DND-41 (cell line): ENCODE measurements around the gene HOXA5.

Experiments
- ATAC-seq: fragments of 200-7000 bp; cut with Tn5 transposase; 3 replicates; pipeline ENCODE4 v1.9.1; 2021; ENCODE audit warnings: low read depth; ENCODE audit not compliant: insufficient read depth
- DNase-seq: peaks from one replicate; pipeline ENCODE4 v3.0.0-alpha.2; 2020
- H2AFZ ChIP-seq: 2 replicates; pipeline ENCODE4 v1.6.0; 2012; ENCODE audit warnings: low read depth, low read length
- H3K27ac ChIP-seq: 2 replicates; pipeline ENCODE4 v1.5.1; 2012; ENCODE audit warnings: low read length, inconsistent platforms
- H3K27me3 ChIP-seq: fragments of 200-600 bp; sonication (generic); 2 replicates; pipeline ENCODE4 v1.6.0; 2012; ENCODE audit warnings: low read length, mild to moderate bottlenecking, inconsistent platforms; ENCODE audit not compliant: insufficient read depth, poor library complexity
- H3K36me3 ChIP-seq: 2 replicates; pipeline ENCODE4 v1.5.1; 2012; ENCODE audit warnings: low read length, inconsistent platforms; ENCODE audit not compliant: insufficient read depth
- H3K4me1 ChIP-seq: 2 replicates; pipeline ENCODE4 v1.5.1; 2012; ENCODE audit warnings: mild to moderate bottlenecking, low read length; ENCODE audit not compliant: insufficient read depth
- H3K4me2 ChIP-seq: 2 replicates; pipeline ENCODE4 v1.6.0; 2012; ENCODE audit warnings: mild to moderate bottlenecking, moderate library complexity, low read length, inconsistent platforms; ENCODE audit not compliant: insufficient read depth
- H3K4me3 ChIP-seq, 2 experiments: fragments of 200-600 bp in 1 of 2; shearing (Covaris generic) in 1 of 2; 2 replicates each; pipeline ENCODE4 v1.5.1; 2012 to 2016; ENCODE audit warnings: inconsistent platforms in 2 of 2, low read length in 2 of 2, mild to moderate bottlenecking in 2 of 2, low read depth in 1 of 2, moderate library complexity in 1 of 2
- H3K79me2 ChIP-seq: 2 replicates; pipeline ENCODE4 v1.6.0; 2012; ENCODE audit warnings: low read length, inconsistent platforms; ENCODE audit not compliant: insufficient read depth
- H3K9ac ChIP-seq: 2 replicates; pipeline ENCODE4 v1.6.0; 2012; ENCODE audit warnings: low read depth, mild to moderate bottlenecking, inconsistent platforms, low read length, moderate library complexity
- H3K9me3 ChIP-seq: 2 replicates; pipeline ENCODE4 v1.5.1; 2012; ENCODE audit warnings: low read length, moderate library complexity, mild to moderate bottlenecking, inconsistent platforms; ENCODE audit not compliant: insufficient read depth, severe bottlenecking
- H4K20me1 ChIP-seq: 2 replicates; pipeline ENCODE4 v1.6.0; 2012; ENCODE audit warnings: low read length; ENCODE audit not compliant: insufficient read depth
- CTCF ChIP-seq: IDR thresholded peaks from 2 replicates; pipeline ENCODE4 v1.5.1; 2012; ENCODE audit warnings: borderline replicate concordance, low read length, moderate library complexity, mild to moderate bottlenecking; ENCODE audit not compliant: poor library complexity, severe bottlenecking; ENCODE audit errors: extremely low read depth
- EZH2 ChIP-seq: IDR thresholded peaks from 3 replicates; pipeline ENCODE4 v1.6.1; 2012; ENCODE audit warnings: borderline replicate concordance, low read depth, mild to moderate bottlenecking, moderate library complexity, low read length, inconsistent platforms; ENCODE audit not compliant: severe bottlenecking

Gene HOXA5

DNA sequence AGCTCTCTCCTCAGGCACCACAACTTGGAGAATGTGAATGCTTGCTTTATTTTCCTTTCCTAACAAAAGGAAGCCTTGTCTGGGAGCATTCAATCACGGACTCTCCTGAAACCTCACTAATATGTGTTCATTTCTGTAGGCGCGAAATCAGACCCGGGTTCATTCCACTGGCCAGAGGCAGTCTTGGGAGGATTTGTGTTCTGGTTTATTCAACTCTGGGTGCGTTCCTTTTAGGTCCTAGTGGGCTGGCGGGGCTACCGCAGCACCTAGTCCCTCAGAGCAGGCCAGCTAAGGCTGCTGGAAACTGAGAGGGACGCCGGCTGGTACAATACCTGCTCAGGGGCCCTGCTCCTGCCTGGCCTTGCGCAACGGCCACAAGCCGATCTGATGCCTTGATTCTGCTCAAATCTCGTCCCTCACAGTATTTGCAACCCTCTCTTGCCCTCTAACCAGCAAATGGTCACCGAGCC, 20.4 kb downstream of the HOXA5 start:
- Histone ChIP-seq H3K9me3 (no peaks in the 10 kb centered on the region), H2AFZ (no peak overlapping the region), H3K9ac (no peak overlapping the region), H3K4me1 (no peaks in the 10 kb centered on the region), H3K4me2 (no peak overlapping the region), H3K27ac (no peak overlapping the region), H3K36me3 (no peaks in the 10 kb centered on the region), H3K79me2 (no peaks in the 10 kb centered on the region), H4K20me1 (no peaks in the 10 kb centered on the region), H3K27me3 (no peaks in the 10 kb centered on the region), H3K4me3 (no peak overlapping the region)
- no peak for TF ChIP-seq EZH2
- DNase-seq (no peak), ATAC-seq (no peak)

DNA sequence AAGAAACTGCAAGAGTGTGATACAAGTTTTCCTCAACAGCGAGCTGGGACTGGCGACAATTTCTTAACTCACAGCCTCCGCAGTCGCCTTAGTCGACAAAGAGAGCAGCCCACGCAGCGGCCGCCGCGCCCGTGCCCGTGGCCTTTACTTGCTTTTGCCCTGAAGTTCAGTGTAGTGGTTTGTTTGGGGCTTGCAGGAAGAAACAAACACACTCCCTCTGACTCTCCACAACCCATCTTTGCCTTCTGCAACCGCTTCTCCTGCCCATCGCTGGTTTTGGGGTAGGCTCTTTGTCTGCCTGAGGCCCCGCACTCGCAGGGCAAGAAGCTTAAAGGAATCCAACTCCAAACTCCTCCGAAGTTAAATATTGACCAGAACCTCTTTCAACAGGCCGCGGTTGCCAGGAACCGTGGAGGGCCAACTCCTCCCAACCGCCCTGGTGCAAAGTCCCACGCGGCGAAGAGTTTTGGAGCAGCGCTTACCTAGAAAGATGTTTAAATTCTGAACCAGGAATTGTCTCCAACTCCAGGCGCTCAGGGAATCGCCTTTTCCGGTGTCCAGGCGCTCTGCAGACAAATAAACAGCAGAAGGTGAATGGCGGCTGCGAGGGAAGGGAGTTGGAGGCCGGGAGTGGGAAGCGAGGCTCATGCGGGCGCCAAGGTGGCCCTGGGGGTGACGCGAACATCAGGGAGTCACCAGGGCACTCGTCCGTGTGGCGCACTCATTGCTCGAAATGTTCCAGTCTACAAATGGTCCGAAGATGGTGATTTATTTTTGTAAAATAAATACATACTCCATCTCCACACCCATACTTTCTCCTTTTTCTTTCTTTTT, 21.2 kb downstream of the HOXA5 start:
- Histone ChIP-seq H3K79me2 (no peaks in the 10 kb centered on the region), H4K20me1 (no peaks in the 10 kb centered on the region), H2AFZ (no peak overlapping the region), H3K9me3 (no peaks in the 10 kb centered on the region), H3K4me2 (no peak overlapping the region), H3K36me3 (no peaks in the 10 kb centered on the region), H3K9ac (no peak overlapping the region), H3K27ac (no peak overlapping the region), H3K4me1 (no peaks in the 10 kb centered on the region), H3K4me3 (no peak overlapping the region), H3K27me3 (no peaks in the 10 kb centered on the region)
- ATAC-seq (no peak), DNase-seq (no peak)
- TF ChIP-seq EZH2 (no peak), CTCF (no peak)

- Histone ChIP-seq H3K9ac (no peak overlapping the region), H3K4me3 (no peak overlapping the region), H3K27ac (no peak overlapping the region), H3K4me1 (no peaks in the 10 kb centered on the region), H2AFZ (no peak overlapping the region), H4K20me1 (no peaks in the 10 kb centered on the region), H3K27me3 (no peaks in the 10 kb centered on the region), H3K4me2 (no peak overlapping the region), H3K36me3 (no peaks in the 10 kb centered on the region), H3K79me2 (no peaks in the 10 kb centered on the region), H3K9me3 (no peaks in the 10 kb centered on the region)
- TF ChIP-seq EZH2 (no peak), CTCF (no peak)
- ATAC-seq = no peak
- DNase-seq = no peak
Measured at GRCh38 chr7:27121684-27122076, 21.8 kb downstream of the HOXA5 start.

DNA sequence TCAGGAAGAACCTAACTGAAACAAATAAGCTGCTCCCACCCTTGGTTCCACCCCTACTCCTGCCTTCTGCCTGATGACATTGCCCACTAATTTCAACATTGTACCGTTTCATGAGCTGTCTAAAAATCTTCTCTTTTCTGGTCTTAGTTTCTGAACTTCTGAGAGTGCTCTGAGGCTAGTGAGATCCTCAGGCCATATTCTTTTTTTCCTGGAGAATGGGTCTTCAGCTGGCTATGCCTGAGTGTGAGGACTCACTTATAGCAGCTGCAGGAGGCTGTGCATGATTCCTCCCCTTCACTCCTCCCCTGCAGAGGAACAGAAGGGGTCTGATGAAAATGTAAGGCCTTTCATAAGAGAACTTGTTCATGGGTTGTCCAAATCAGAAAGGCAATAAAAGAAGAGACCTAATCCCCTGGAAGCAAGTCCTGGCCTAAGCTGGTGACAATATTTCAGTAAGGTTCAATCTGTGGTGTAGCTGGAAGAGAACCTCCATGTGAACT, 24.0 kb downstream of the HOXA5 start:
- Histone ChIP-seq H3K79me2 (no peaks in the 10 kb centered on the region), H4K20me1 (no peaks in the 10 kb centered on the region), H3K27me3 (no peaks in the 10 kb centered on the region), H3K27ac (no peak overlapping the region), H3K9ac (no peak overlapping the region), H3K4me3 (no peak overlapping the region), H3K4me1 (no peaks in the 10 kb centered on the region), H3K4me2 (no peak overlapping the region), H3K9me3 (no peaks in the 10 kb centered on the region), H3K36me3 (no peaks in the 10 kb centered on the region), H2AFZ (no peak overlapping the region)
- DNase-seq = no peak
- ATAC-seq = no peak
- TF ChIP-seq CTCF (no peak), EZH2 (no peak)
